Peyer's patch (tissue), 4 donors: ENCODE data around the gene DCLK2. TPM values are rescaled to one million over a fixed set of nuclear protein-coding genes. Genes with fewer than 3 reads are reported as not detected.

Experiments
- DNase-seq, 3 donors: peaks; one replicate each; pipeline ENCODE4 v3.0.0-alpha.2; 2017 to 2019
- H3K27ac ChIP-seq, 4 donors: fragments of 200-600 bp; sonication (generic); one replicate each; pipeline ENCODE4 v1.5.1; 2016 to 2019
- H3K27me3 ChIP-seq, 2 donors: fragments of 200-600 bp; sonication (generic); one replicate each; pipeline ENCODE4 v1.5.1; 2019
- H3K36me3 ChIP-seq, 3 donors: fragments of 200-600 bp; sonication (generic); one replicate each; pipeline ENCODE4 v1.5.1; 2016 to 2019
- H3K4me1 ChIP-seq, 4 donors: fragments of 200-600 bp; sonication (generic); one replicate each; pipeline ENCODE4 v1.5.1; 2016 to 2019
- H3K4me3 ChIP-seq, 4 donors: fragments of 200-600 bp; sonication (generic); 1 replicate in 3 of 4; 2 replicates in 1 of 4; pipeline ENCODE4 v1.5.1; 2016 to 2019; ENCODE audit warnings: mild to moderate bottlenecking in 1 of 4
- H3K9me3 ChIP-seq, 4 donors: fragments of 200-600 bp; sonication (generic); one replicate each; pipeline ENCODE4 v1.5.1; 2016 to 2019; ENCODE audit warnings: mild to moderate bottlenecking in 1 of 4
- CTCF ChIP-seq, 6 experiments: fragments of 450-650 bp in 4 of 6; fragments of 200-600 bp in 2 of 6; sonication (generic) in 1 of 6; IDR thresholded peaks; one replicate each; pipeline ENCODE4 v1.5.1; 2017 to 2019; ENCODE audit warnings: antibody characterized with exemption in 6 of 6, mild to moderate bottlenecking in 3 of 6, moderate library complexity in 1 of 6
- POLR2A ChIP-seq, 2 donors: fragments of 450-650 bp; IDR thresholded peaks; one replicate each; pipeline ENCODE4 v1.5.1; 2017; ENCODE audit warnings: antibody characterized with exemption in 2 of 2, mild to moderate bottlenecking in 2 of 2, moderate library complexity in 2 of 2
- total RNA-seq, 4 donors: library from RNA; depleted of rRNA; stranded (reverse); fragments of >200 nt; gene quantifications; one replicate each; pipeline ENCODE4 v1.1.0, GENCODE V29; 2016

DCLK2 gene
- total RNA-seq, 4 donors from 2014 or later: 2.1 to 12.4 (median 3.1) TPM

- H3K4me3 ChIP-seq: no peak overlapping the region
- no peak for DNase-seq
- peaks cover 0 to 18% (median 0%) of the 10 kb centered on the region in 3 donors for H3K36me3 ChIP-seq
- no peak overlapping the region for H3K27ac ChIP-seq
- H3K27me3 ChIP-seq: no peaks in the 10 kb centered on the region
- TF ChIP-seq POLR2A (IDR thresholded peaks at IDR 0.05) (no peak), CTCF (IDR thresholded peaks at IDR 0.05) (no peak)
- H3K4me1 ChIP-seq: peaks cover 0 to 11% (median 0%) of the 10 kb centered on the region in 4 donors
- H3K9me3 ChIP-seq: no peaks in the 10 kb centered on the region
Measured at GRCh38 chr4:150261571-150261970, 183.3 kb downstream of the DCLK2 start.

GRCh38 chr4:150262611-150263010 is 184.4 kb downstream of the DCLK2 start:
- H3K4me1 ChIP-seq: peaks cover 0 to 4% (median 0%) of the 10 kb centered on the region in 4 donors
- H3K36me3 ChIP-seq: peaks cover 0 to 18% (median 0%) of the 10 kb centered on the region in 3 donors
- no peak for TF ChIP-seq POLR2A (IDR thresholded peaks at IDR 0.05)
- no peaks in the 10 kb centered on the region for H3K27me3 ChIP-seq
- H3K27ac ChIP-seq: no peak overlapping the region
- H3K9me3 ChIP-seq: no peaks in the 10 kb centered on the region
- DNase-seq: no peak
- H3K4me3 ChIP-seq: no peak overlapping the region

GRCh38 chr4:150264595-150265161 is 186.4 kb downstream of the DCLK2 start:
- H3K36me3 ChIP-seq: peaks cover 0 to 23% (median 0%) of the 10 kb centered on the region in 3 donors
- H3K4me3 ChIP-seq: no peak overlapping the region
- no peaks in the 10 kb centered on the region for H3K27me3 ChIP-seq
- TF ChIP-seq CTCF (IDR thresholded peaks at IDR 0.05) (no peak), POLR2A (IDR thresholded peaks at IDR 0.05) (no peak)
- H3K9me3 ChIP-seq: no peaks in the 10 kb centered on the region
- DNase-seq: no peak
- no peaks in the 10 kb centered on the region for H3K4me1 ChIP-seq
- no peak overlapping the region for H3K27ac ChIP-seq

- Histone ChIP-seq H3K36me3 (peaks cover 0 to 28% (median 3%) of the 10 kb centered on the region in 3 donors), H3K4me3 (no peak overlapping the region), H3K27ac (no peak overlapping the region), H3K9me3 (no peaks in the 10 kb centered on the region), H3K4me1 (no peaks in the 10 kb centered on the region), H3K27me3 (no peaks in the 10 kb centered on the region)
- DNase-seq: no peak
- TF ChIP-seq POLR2A (IDR thresholded peaks at IDR 0.05) (no peak), CTCF (IDR thresholded peaks at IDR 0.05) (no peak)
Measured at GRCh38 chr4:150265806-150266205, 187.6 kb downstream of the DCLK2 start.

GRCh38 chr4:150268444-150268843 is 190.2 kb downstream of the DCLK2 start:
- no peak overlapping the region for H3K4me3 ChIP-seq
- H3K27ac ChIP-seq: no peak overlapping the region
- no peaks in the 10 kb centered on the region for H3K4me1 ChIP-seq
- no peak for DNase-seq
- TF ChIP-seq CTCF (IDR thresholded peaks at IDR 0.05): no peak
- TF ChIP-seq POLR2A (IDR thresholded peaks at IDR 0.05): no peak
- peaks cover 0 to 40% (median 3%) of the 10 kb centered on the region in 3 donors for H3K36me3 ChIP-seq
- H3K27me3 ChIP-seq: no peaks in the 10 kb centered on the region
- H3K9me3 ChIP-seq: no peaks in the 10 kb centered on the region

GRCh38 chr4:150278206-150278605 is 200.0 kb downstream of the DCLK2 start:
- Histone ChIP-seq H3K4me1 (peaks cover 0 to 4% (median 0%) of the 10 kb centered on the region in 4 donors), H3K36me3 (peaks cover 0 to 24% (median 0%) of the 10 kb centered on the region in 3 donors), H3K9me3 (no peaks in the 10 kb centered on the region), H3K27me3 (no peaks in the 10 kb centered on the region), H3K4me3 (no peak overlapping the region), H3K27ac (no peak overlapping the region)
- TF ChIP-seq POLR2A (IDR thresholded peaks at IDR 0.05) (no peak), CTCF (IDR thresholded peaks at IDR 0.05) (no peak)
- DNase-seq: no peak
